ENCODE results near the gene TNP1.

The TNP1 gene

GRCh38 chr2:216839688-216840087 is 20.2 kb downstream of the TNP1 start:
- no peak for DNase-seq (ENCODE audit: low read depth in 2 of 2)

GRCh38 chr2:216838151-216838550 is 21.7 kb downstream of the TNP1 start:
- no peak for DNase-seq (ENCODE audit: low read depth in 2 of 2)

GRCh38 chr2:216837740-216838139 is 22.1 kb downstream of the TNP1 start:
- no peak for DNase-seq (ENCODE audit: low read depth in 2 of 2)

- no peak for DNase-seq (ENCODE audit: low read depth in 2 of 2)
Observed at GRCh38 chr2:216833061-216833460, 26.8 kb downstream of the TNP1 start.

- DNase-seq (ENCODE audit: low read depth in 2 of 2): no peak
Observed at GRCh38 chr2:216830346-216830745, 29.5 kb downstream of the TNP1 start.

GRCh38 chr2:216829533-216829932 is 30.3 kb downstream of the TNP1 start:
- DNase-seq (ENCODE audit: low read depth in 2 of 2): no peak

- no peak for DNase-seq (ENCODE audit: low read depth in 2 of 2)
Observed at GRCh38 chr2:216827073-216827720, 32.7 kb downstream of the TNP1 start.

GRCh38 chr2:216822470-216822869 is 37.4 kb downstream of the TNP1 start:
- DNase-seq (ENCODE audit: low read depth in 2 of 2): no peak

GRCh38 chr2:216820709-216821108 is 39.2 kb downstream of the TNP1 start:
- no peak for DNase-seq (ENCODE audit: low read depth in 2 of 2)

- no peak for DNase-seq (ENCODE audit: low read depth in 2 of 2)
Observed at GRCh38 chr2:216819766-216820165, 40.1 kb downstream of the TNP1 start.

- DNase-seq (ENCODE audit: low read depth in 2 of 2): no peak
Observed at GRCh38 chr2:216819055-216819454, 40.8 kb downstream of the TNP1 start.

- no peak for DNase-seq (ENCODE audit: low read depth in 2 of 2)
Observed at GRCh38 chr2:216810399-216811160, 49.3 kb downstream of the TNP1 start.

Data from stimulated activated CD8-positive, alpha-beta memory T cell treated with anti-CD3 and anti-CD28 coated beads, Interleukin-15, amount 100 ng/mL, for 4 hours (primary cell).